Astrocyte of the hippocampus (primary cell): ENCODE data around the gene CCDC157.

ENCODE experiments used
- DNase-seq: peaks from one replicate; pipeline ENCODE4 v3.0.0; 2011; ENCODE audit warnings: low read depth, low spot score

Gene CCDC157

DNA sequence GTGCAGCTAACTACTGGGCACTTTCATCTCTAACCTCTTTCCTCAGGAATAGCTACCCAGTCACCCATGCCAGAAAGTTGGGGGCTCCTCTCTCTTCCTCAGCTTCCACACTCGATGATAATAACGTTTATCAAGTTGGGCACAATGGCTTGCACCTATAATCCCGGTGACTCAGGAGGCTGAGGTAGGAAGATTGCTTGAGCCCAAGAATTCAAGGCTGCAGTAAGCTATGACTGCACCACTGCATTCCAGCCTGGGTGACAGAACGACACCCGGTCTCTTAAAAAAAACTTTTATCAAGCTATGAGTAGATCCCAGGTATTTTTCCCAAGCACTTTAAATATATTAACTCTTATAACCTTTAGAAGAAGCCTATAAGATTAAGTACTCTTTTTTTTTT is 2.2 kb upstream of the CCDC157 start:
- no peak for DNase-seq

DNA sequence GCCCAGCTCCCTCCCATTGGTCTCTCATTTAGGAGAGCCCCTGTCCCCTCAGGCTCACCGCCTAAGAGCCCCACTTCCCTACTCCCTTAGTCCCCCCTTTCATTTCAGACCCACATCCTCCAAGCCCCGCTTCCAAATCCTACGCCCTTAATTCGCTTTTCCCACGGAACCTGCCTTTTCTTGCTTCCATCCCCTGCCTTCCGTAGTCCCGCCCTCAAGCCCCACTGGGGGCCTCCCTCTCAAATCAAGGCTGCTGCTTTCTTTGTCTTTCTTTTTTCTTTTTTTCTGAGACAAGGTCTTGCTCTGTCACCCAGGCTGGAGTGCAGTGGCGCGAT is 396 bp downstream of the CCDC157 start:
- DNase-seq, result no peak

DNA sequence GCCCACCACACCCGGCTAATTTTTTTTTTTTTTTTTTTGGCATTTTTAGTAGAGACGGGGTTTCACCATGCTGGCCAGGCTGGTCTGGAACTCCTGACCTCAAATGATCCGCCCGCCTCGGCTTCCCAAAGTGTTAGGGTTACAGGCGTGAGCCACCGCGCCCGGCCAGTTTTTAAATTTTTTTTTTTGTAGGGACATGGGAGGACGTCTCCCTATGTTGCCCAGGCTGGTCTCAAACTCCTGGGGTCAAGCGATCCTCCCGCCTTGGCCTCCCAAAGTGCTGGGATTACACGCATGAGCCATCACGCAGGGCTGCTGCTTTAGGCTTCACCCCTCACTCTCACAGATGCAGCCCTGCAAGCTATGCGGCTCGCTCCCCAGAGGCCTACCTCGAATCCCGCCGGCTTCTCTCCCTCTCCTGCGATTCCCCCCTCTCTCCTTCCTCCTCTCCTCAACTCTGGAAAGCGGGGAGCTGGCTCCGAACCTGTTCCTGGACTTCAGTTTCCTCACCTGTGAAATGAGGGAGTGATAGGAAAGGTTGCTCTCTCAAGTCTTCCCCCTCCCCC is 926 bp downstream of the CCDC157 start:
- DNase-seq, result no peak

DNA sequence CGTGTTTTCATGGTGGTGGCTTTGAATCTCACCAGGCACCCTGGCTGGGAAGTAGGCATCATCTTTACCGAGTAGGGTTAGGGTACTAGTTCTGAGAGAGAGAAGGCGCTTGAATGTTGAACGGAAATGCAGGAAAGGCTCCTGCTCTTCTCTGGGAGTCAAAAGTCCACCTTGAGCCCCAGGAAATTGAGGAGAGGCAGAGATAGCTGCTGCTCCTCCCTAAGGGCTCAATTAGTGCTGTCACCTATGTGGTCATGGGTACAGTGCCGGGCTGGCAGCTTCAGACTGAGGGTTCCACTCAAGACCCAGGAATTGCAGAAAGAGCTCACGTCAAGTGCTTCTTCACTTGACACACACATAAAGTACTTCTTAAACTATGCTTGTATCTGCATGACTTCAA is 1.7 kb downstream of the CCDC157 start:
- DNase-seq, result no peak

DNA sequence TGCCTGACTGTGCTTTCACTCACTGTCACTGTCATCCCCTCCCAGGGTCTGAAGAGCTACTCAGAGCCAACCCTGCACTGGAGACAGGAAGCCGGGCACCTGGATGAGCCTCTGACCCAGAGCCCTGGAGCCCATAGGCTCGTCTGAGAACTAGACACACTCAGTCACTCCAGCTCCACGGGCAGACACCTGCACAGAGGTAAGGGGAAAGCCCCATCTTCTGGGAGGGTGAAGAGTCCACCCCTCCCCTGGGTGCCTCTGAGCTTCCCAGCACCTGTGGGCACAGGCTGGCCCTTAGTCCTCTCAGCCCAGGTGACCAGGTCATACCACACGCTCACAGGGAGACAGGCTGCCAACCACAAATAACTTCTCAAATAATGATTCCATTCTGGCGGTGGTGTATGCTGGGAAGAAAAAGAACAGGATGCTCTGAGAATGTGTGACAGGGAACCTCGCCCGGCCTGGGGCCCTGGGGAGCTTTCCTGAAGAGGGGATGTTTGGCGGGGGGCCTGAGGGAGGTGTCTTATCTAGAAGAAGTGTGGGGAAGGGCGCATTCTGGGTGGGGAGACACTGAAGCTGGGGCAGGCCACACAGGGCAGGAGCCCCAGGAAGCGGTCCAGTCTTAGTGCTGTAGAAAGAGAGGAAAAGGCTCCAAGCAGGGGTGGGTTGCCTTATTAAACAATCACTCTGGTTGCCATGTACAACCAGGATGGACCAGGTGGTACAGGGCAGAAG is 5.3 kb downstream of the CCDC157 start:
- DNase-seq, result no peak

DNA sequence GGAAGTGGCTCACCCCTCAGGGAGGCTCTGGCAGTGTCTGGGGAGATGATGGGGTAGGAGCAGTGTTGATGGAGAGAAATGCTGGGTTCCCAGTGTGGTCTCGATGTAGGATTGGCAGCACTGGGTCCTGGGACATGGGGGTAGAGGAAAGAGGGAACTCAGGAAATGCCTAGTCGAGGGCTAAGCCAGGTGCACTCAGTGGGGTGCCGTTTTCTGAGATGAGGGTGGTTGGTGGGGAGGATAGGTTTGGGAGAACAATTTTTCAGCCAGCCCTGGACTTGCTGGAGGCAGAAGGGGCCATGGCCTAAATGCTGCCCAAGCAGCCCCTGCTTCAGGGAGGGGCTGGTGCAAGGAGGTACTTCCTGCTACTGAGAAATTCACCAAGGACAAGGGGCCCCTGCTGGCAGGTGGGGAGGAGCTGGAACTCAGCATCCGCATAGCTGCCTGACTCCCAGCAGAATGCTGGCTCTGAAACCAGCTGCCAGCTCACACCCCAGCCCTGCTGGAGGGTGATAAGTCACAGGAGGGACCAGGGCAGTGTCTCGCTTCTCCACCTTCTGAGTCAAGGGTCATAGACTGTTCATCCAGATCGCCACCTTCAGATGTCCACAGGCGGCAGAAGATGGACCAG is 6.0 kb downstream of the CCDC157 start:
- no peak for DNase-seq

DNA sequence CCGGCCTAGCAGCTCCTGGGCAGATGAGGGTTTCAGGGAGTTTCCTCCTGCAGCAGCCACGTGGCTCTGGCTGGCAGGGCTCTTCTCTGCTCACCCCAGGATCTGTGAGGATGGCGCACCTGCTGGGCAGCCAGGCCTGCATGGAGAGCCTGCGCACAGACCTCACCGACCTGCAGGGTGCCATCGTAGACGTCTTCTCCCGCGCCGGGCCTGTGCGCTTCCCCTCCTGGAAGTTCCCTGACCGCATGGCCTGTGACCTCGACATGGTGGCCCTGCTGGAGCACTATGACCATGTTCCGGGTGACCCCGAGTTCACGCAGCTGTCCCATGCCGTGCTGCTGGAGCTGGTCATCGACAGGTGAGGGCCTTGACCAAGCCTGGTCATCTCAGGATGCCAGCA is 9.1 kb downstream of the CCDC157 start:
- DNase-seq, result no peak

DNA sequence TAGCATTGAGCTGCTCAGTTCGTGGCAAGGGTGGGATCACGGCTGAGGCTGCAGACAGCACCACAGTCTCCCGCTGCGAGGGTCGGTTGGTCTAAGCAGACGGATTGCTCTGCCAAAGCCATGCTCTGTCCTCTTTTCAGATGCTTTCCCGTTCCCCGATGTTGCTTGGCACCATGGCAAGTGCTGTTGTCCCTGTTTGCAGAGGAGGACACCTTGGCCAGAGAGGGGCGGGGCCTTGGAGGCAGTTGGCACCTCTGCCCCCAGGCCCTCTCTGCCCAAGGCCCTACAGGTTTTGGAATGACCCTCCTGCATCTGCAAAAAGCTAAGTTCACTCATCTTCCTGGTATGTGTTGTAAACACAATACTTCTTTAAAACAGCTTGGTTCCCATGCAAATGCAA is 11.6 kb downstream of the CCDC157 start:
- DNase-seq, result no peak

DNA sequence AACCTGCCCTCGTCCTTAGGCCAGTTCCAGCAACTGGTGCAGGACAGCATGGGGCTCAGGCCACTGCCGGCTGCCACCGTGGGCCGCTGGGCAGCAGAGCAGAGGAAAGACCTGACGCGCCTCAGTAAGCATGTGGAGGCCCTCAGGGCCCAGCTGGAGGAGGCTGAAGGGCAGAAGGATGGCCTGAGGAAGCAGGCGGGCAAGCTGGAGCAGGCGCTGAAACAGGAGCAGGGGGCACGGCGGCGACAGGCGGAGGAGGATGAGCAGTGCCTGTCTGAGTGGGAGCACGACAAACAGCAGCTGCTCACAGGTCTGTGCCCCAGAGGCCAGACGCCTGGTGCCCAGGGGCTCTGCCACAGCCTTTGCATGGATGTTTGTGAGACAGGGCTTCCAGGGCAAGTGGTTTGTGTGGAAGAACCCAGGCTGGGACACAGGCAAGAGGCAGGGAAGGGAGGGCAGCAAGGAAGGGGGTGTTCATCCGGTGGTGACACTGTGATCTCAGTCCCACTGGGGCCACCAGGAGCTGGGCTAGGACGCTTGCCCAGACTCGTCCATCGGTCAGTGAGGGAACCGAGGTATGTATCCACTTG is 13.9 kb downstream of the CCDC157 start:
- no peak for DNase-seq

DNA sequence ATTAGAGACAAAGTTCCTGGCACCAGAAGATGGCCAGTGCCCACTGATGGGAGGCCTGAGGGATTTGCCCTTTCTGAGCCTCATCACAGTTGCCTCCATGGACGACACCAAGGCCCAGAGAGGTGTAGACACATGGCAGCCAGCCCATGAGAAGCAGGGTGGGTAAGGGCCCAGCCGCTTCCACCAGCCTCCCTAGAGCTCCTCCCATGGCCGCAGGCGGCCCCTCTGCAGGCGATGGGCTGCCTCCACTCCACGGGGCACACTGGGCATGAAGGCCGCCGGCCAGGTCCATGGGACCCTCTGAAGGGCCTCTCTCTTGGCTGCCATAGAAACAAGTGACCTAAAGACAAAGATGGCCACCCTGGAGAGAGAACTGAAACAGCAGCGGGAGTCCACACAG is 14.5 kb downstream of the CCDC157 start:
- DNase-seq, result no peak

DNA sequence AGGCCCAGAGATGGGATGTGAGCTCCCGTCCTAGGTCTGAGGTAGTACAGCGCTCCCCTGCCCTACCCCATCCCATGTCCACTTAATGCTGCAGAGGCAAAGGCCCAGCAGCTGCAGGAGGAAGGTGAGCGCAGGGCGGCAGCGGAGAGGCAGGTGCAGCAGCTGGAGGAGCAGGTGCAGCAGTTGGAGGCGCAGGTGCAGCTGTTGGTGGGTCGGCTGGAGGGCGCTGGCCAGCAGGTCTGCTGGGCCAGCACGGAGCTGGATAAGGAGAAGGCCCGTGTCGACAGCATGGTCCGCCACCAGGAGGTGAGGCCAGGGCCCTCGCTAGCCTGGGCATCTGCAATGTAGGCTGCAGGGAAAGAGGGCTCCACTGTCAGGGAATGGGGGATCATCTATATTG is 15.2 kb downstream of the CCDC157 start:
- no peak for DNase-seq

DNA sequence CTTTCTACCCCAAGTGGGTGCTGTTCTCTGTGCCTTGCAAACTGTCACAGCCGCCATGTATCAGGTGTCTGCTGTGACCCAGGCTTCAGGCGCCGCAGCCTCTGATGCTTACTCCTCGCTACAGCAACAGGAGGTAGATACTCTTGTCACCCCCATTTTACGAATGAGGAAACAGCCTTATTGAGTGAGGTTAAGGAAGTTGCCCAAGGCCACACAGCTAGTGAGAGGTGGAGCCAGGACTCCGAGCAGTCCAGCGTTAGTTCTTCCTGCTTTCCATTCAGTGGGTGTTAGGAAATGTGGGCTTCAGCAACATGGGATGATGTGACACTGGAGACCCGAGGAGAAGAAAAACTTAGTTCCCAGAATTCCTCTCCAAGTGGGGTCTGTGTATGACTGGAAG is 16.1 kb downstream of the CCDC157 start:
- DNase-seq, result no peak

DNA sequence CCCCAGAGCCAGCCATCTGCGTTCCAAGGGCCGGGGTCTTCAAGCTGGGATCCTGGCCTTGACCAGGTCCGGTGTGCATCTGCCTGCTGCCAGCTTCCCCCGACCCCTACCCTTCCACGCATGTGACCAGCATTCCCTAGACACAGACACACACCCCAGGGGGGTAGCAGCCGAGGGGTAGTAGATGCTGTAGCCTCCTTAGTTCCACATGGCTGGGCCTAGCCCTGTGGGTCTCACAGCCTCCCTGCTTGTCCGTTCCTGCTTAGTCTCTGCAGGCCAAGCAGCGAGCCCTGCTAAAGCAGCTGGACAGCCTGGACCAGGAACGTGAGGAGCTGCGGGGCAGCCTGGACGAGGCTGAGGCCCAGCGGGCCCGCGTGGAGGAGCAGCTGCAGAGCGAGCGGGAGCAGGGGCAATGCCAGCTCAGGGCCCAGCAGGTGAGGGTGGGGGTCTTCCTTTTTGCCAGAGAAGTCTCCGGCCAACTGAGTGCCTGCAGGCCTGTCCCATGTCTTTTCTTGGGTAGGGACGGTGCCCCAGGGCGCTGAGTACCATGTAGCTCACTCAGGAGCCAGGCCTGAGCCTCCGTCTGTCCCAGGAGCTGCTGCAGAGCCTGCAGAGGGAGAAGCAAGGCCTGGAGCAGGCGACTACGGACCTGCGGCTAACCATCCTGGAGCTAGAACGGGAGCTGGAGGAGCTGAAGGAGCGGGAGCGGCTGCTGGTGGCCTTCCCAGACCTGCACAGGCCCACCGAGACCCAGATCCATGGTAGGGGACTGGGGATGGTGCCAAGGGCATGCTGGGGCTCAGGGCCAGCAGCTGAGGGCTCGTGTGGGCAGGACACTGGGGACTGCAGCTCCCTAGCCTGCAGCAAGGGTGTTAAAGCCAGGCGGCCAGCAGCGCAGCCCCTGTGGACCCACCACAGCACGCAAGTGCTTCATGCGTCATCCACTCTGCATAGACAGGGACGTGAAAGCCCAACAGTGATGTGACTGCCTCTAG is 16.8 kb downstream of the CCDC157 start:
- no peak for DNase-seq

DNA sequence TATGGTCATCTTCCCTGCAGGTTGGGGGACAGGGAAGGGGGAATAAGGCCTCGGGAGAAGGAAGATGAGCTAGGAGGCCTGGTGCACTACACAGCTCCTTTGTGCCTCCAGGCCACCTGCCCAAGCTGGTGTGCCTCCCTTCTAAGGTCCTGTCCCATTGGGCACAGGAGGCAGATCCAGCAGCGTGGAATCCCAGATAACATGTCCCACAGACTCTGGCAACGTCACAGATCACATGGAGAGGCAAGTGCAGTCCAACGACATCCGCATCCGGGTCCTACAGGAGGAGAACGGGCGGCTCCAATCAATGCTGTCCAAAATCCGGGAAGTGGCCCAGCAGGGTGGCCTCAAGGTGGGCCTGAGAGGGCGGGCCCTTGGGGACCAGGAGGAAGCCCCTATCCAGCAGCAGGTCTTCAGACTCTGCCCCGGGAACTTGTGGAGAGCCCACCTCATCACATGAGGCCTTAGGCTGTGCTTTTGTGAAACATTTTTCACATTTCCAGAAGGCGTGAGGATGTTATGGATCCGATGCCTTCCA is 18.6 kb downstream of the CCDC157 start:
- no peak for DNase-seq

DNA sequence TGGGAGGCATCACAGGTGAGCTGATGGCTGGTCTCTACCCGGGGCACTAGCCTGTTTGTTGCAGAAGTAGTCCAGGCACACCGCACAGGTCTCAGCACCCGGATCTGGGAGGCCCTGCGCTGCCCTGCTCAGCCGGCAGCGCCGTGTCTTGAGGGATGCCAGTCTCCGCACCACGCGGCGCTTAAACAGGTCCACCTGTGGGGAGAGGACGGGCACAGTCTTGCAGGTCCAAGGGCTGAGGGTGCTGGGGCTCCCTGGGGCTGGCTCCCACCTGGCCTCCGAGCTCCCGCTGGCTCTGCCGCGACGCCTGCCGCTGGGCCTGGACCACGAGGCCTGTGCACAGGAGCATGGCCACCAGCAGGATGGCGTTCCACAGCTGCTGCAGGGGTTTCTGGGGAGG is 23.2 kb downstream of the CCDC157 start:
- no peak for DNase-seq

DNA sequence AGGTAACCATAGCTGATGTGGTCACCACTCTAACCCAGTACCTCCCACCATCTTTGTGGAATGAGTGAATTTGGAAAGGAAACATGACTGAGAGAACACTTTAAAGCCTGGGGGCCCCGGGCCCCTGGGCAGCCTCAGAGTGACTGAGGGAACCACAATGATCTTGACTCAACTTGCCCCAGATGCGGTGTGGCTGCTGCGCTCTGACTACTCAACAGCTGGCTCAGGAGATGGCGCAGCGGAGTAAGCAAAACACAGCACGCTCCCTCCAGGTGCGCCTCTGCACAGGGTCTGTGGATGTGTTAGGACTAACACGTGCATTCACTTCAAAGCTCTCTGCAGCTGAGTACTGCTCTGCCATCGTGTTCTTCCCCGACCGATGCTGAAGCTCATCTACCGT is 24.5 kb downstream of the CCDC157 start:
- no peak for DNase-seq

DNA sequence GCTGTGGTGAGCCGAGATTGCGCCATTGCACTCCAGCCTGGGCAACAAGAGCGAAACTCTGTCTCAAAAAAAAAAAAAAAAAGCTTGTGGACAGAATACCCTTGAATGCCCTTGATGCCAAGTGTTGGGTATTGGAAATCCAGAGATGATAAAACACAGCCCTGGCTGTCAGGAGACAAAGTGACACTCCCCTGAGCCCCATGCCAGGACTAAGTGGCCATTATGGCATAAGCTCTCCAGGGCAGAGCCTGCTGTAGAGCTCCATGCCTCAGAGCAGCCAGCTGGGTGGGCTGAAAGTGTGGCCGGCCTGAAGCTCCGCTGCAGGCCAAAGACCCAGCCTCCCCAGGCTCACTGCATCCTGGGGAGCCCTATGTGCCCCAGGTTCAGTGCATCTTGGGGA is 25.5 kb downstream of the CCDC157 start:
- no peak for DNase-seq

DNA sequence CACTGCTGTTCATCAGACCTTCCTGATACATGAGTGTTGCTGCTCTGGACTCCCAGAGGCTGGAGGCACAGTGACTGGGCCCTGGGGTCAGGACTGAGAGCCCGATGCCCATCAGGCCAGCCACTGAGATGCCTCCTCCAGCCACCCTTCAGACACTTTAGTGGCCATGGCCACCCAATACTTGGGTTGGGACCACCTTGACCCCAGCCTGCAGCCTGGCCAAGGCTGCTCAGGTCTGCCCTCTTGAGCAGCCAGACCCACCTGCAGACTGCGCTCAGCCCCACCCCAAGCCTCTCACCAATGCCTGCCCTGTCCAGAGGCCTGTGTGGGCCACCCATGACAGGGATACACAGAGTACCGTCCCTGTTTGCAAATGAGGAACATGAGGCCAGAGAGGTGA is 26.3 kb downstream of the CCDC157 start:
- DNase-seq, result no peak

DNA sequence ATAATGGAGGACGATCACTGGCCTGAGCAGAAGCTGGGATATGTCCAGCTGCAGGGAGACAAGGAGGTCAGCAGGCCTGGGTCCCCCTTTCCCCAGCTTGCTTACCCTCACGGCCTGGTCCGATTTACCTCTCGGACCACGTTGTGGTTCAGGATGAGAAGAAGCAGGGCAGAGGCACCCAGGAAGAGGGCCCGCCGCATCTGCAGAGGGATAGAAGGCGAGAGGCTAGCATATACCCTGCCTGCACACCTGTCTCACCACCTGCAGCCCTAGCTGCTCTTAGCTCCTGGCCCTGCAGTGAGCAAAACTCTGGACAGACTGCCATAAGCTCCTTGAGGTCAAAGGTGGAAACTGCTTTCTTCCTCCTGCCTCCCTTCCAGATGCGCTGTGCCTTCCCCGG is 29.1 kb downstream of the CCDC157 start:
- DNase-seq, result no peak

DNA sequence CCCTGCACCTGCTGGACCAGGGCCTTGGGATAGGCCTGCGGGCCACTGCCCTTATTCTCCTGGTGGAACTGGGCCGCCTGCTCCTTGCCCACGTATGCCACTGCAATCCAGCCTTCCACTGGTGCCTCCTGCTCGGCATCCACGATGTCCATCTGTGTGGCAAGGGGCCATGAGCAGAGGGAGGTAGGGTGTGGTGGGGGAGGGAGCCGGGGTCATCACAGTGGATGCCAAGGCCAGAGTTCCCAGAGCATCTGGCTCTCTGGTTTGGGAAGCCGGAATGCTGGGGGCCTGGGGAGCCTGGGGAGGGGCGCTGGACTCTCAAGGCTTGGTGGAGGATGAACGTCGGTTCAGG is 29.8 kb downstream of the CCDC157 start:
- no peak for DNase-seq

DNA sequence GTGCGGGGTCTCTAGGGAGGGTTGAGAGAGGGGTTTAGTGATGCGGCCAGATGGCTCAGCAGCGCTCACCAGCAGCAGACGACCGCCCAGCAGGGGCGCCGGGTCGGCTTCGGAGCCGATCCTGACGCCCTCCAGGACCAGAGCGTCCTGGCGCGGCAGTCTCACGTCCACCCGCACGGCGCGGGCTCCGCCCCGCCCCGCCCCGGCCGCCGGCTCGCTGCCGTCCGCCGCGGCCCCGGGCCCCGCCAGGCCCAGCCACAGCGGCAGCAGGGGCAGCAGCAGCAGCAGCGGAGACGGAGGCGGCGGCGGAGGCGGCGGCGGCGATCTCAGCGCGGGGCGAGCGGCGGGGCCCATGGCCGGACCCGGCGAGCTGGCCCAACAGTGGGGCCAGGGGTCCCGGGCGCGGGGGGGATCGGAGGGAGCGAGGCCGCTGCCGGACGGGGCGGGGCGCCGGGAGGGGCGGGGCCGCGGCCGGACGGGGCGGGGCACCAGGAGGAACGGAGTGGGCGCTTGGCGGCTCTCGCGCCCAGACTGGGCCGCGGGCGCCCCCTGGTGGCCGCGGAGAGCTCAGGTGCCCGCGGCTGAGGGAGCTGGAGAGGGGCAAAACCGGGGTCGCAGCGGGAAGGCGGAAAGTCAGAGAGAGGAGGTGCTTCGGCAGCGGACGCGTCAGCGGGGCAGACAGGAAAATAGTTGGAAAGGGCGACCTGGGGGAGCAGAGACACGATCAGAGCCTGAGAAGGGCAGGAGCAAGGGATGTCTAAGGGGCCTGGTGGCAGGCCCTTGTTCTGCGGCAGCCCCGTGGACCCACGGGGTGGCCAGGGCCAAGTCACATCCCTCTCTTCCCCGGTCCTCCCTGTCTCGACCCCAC is 30.4 kb downstream of the CCDC157 start, which contains the start of gene RNF215:
Gene RNF215, minus strand, starts transcription at position 452 of the 868 bp plus-strand sequence. Its CDS starts 98 bp downstream, at position 354.
- DNase-seq, result peak; percentile 95
